ENCODE data around the gene RCBTB1.

GRCh38 chr13:49606747-49607648, 21.6 kb upstream of the RCBTB1 start:
- TF ChIP-seq BCL11A (IDR thresholded peaks at IDR 0.05; ENCODE audit: low read depth, low read length) (no peak), TCF12 (IDR thresholded peaks at IDR 0.05; ENCODE audit: low read depth, low read length) (no peak), CTCF (IDR thresholded peaks at IDR 0.05 in 2 of 3, conservative IDR thresholded peaks at IDR 0.05 in 1 of 3; ENCODE audit: control insufficient read depth in 2 of 3, extremely low read depth in 1 of 3, insufficient read depth in 1 of 3, low read depth in 3 of 3, low read length in 3 of 3) (peak; percentile 75 to 95 (median 80)), TAF1 (IDR thresholded peaks at IDR 0.05; ENCODE audit: borderline replicate concordance, low read depth, low read length) (no peak; the same call in 1 of the 2 replicates), NFIC (IDR thresholded peaks at IDR 0.05; ENCODE audit: low read depth, low read length) (no peak)

All from GM12878 (cell line).